Kidney epithelial cell (primary cell): ENCODE measurements around the gene KMT5B. TPM values are rescaled to one million over a fixed set of nuclear protein-coding genes. Genes with fewer than 3 reads are reported as not detected.

Experiments used
- DNase-seq: peaks from one replicate; pipeline ENCODE4 v3.0.0-alpha.2; 2010; ENCODE audit warnings: low read depth
- H3K27me3 ChIP-seq: 2 replicates; pipeline ENCODE4 v1.6.0; 2011; ENCODE audit warnings: low read length; ENCODE audit not compliant: control insufficient read depth, insufficient read depth
- H3K36me3 ChIP-seq: 2 replicates; pipeline ENCODE4 v1.5.1; 2011; ENCODE audit warnings: low read length; ENCODE audit not compliant: control insufficient read depth, insufficient read depth
- H3K4me3 ChIP-seq: 2 replicates; pipeline ENCODE4 v1.5.1; 2011; ENCODE audit warnings: low read depth, mild to moderate bottlenecking, control low read depth, low read length
- total RNA-seq: library from RNA; depleted of rRNA; stranded (reverse); fragments of >200 nt; gene quantifications from 2 replicates; pipeline ENCODE4 v1.2.3, GENCODE V29; 2015
- TF ChIP-seq, protein P1 (sequence below): IDR thresholded peaks from 2 replicates; pipeline ENCODE4 v1.5.1; 2011; ENCODE audit warnings: mild to moderate bottlenecking, moderate library complexity, low read length, control low read depth, inconsistent platforms; ENCODE audit not compliant: insufficient read depth, poor library complexity, severe bottlenecking

KMT5B gene
- total RNA-seq: 24.8 and 25.7 TPM in 2 replicates

DNA sequence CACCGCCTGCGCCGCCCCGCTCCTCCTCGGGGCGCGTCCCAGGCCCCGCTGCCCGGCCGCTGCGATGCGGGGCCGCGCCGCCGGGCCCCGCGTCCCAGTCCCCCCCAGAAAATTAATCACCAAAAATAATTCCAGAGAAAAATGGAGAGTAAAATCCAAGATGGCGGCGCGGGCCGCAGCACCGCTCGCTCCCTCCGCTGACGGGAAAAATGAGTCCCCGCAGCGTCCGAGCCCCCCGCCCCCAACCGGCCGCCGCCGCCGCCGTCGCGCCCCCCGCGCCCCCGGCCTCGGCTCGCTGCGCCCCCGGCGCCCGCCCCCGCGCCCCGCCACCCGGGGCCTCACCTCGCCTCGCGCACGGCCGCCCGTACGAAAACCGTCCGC, at the start of gene KMT5B:
Gene KMT5B (minus strand): TSS at position 162 of the 381 bp plus-strand sequence. CDS start 23,220 bp downstream, outside the sequence.
- peaks cover 23% of the 10 kb centered on the region for H3K27me3 ChIP-seq
- TF ChIP-seq, protein P1, sequence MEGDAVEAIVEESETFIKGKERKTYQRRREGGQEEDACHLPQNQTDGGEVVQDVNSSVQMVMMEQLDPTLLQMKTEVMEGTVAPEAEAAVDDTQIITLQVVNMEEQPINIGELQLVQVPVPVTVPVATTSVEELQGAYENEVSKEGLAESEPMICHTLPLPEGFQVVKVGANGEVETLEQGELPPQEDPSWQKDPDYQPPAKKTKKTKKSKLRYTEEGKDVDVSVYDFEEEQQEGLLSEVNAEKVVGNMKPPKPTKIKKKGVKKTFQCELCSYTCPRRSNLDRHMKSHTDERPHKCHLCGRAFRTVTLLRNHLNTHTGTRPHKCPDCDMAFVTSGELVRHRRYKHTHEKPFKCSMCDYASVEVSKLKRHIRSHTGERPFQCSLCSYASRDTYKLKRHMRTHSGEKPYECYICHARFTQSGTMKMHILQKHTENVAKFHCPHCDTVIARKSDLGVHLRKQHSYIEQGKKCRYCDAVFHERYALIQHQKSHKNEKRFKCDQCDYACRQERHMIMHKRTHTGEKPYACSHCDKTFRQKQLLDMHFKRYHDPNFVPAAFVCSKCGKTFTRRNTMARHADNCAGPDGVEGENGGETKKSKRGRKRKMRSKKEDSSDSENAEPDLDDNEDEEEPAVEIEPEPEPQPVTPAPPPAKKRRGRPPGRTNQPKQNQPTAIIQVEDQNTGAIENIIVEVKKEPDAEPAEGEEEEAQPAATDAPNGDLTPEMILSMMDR: no peak
- H3K36me3 ChIP-seq: no peaks in the 10 kb centered on the region
- peak within 1 kb of the TSS; percentile 98 for H3K4me3 ChIP-seq
- DNase-seq: no peak

DNA sequence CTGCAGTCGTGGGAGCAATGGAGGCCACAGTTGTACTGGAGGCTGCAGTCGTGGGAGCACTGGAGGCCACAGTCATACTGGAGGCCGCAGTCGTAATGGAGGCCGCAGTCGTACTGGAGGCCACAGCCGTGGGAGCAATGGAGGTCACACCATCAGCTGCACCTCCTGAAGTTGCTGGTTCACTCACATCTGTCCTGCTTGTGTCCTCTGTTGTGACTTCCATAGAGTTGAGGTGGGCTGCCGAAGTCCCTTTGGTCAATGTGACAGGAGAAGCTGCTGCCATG, 49.4 kb upstream of the KMT5B start:
- no peaks in the 10 kb centered on the region for H3K27me3 ChIP-seq
- H3K36me3 ChIP-seq: peaks cover 2% of the 10 kb centered on the region
- DNase-seq: no peak
- H3K4me3 ChIP-seq: no peak overlapping the region
- TF ChIP-seq, protein P1: no peak

DNA sequence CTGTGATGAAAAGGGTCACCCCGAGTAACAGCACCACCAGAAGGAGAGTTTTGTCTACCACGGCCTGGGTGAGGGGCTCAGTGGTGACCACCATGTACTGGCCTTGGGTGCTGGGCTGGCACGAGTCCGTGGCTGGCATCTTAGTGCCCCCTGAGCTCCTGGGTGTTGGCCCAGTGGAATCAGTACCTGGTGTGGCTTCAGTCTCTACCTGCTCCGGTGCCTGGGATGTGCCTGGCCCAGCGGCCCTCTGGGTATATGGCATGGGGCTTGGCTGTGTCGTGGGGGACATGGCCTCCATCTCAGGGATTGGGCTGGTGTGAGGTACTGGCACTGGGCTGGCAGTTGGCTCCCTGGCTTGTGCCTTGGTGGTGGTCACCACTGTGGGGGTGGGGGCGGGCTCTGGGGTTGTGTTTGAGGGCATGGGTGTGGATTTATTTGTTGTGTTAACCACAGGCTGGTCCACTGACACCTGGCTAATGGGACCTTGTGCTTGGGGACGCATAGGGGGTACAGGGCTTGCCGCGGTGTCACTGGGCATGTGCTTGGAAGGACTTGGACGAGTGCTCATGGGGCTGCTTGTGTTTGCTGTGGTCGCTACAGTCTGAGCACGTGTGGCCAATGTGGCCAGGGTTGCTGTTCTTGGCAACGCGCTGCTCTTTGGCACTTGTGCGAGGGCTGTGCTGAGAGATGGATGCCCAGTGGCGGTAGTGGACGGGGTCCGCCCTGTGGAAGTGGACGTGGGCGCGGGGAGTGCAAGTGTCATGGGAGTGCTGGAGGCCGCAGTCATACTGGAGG, 48.9 kb upstream of the KMT5B start:
- TF ChIP-seq, protein P1: no peak
- H3K36me3 ChIP-seq: peaks cover 2% of the 10 kb centered on the region
- H3K4me3 ChIP-seq: no peak overlapping the region
- no peak for DNase-seq
- H3K27me3 ChIP-seq: no peaks in the 10 kb centered on the region

GRCh38 chr11:68261006-68261405, 47.9 kb upstream of the KMT5B start:
- Histone ChIP-seq H3K27me3 (no peaks in the 10 kb centered on the region), H3K4me3 (no peak overlapping the region), H3K36me3 (peaks cover 1% of the 10 kb centered on the region)
- TF ChIP-seq, protein P1: no peak
- no peak for DNase-seq

DNA sequence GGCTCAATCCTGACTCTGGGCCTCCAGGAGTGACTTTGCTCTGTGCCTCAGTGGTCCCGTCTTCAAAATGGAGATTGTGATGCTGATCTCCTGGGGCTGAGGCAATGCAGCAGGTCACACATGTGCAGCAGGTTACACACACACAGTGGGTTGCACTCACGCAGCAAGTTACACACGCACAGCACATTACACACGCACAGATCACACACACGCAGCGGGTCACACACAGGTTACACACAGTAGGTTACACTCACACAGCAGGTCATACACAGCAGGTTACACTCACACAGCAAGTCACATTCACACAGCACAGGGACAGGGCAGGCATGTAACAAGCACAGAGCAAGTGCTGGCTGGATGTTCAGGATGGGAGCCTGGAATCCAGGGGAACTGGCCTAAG, 47.4 kb upstream of the KMT5B start:
- no peak for DNase-seq
- no peaks in the 10 kb centered on the region for H3K27me3 ChIP-seq
- no peak overlapping the region for H3K4me3 ChIP-seq
- TF ChIP-seq, protein P1: no peak
- peaks cover 1% of the 10 kb centered on the region for H3K36me3 ChIP-seq
